HG02798 (cell line): ENCODE measurements around the gene FGA.
"Not testable (repeated sequence)": the region's sequence is repeated elsewhere in the genome, so short reads cannot be mapped to it uniquely, and the experiment has no call there.

Experiments
- ATAC-seq: cut with Tn5 transposase; IDR thresholded peaks from one replicate; pipeline ENCODE4 v1.9.1; 2021; ENCODE audit warnings: mild to moderate bottlenecking; ENCODE audit not compliant: unreplicated experiment, poor library complexity

FGA gene

DNA sequence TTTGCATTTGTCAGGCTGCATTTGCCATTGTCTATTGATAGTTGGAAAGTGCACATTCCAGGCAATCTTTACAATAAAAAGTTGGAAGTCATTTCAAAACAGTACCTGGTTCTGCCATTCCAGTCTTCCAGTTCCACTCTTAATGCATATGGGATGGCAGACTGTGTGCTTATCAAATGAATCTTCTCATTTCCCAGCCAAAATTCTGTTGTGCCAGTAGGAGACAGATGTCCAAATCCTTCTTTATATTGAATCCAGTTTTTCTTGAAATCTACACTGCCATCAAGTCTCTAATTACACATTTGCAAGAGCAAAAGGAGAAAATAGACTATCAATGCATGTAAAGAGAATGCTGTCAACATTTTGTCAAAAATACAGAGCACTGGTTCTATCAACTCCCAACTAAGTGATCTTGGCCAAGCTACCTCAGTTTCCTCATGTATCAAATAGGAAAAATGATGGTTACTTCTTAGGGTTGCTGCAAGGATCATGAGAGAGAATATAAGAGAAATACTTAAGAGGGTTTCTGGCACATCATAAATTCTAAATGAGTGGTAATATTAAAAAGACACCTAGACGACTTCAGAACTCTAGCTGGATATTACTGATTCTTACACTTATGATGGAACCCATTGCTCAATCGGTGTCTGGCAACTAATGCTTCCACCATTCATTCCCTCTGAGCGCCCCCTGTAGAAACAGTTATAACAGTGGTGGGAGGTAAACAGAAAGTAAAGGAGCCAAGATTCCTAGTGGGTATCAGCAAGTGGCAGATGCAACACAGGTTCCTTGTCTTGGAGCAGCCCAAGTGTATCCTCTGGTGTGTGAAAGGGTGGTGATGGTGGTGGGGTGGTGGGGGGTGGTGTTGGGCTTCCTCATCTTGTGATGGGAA lies 18.1 kb upstream of the FGA start:
- ATAC-seq, result no peak

DNA sequence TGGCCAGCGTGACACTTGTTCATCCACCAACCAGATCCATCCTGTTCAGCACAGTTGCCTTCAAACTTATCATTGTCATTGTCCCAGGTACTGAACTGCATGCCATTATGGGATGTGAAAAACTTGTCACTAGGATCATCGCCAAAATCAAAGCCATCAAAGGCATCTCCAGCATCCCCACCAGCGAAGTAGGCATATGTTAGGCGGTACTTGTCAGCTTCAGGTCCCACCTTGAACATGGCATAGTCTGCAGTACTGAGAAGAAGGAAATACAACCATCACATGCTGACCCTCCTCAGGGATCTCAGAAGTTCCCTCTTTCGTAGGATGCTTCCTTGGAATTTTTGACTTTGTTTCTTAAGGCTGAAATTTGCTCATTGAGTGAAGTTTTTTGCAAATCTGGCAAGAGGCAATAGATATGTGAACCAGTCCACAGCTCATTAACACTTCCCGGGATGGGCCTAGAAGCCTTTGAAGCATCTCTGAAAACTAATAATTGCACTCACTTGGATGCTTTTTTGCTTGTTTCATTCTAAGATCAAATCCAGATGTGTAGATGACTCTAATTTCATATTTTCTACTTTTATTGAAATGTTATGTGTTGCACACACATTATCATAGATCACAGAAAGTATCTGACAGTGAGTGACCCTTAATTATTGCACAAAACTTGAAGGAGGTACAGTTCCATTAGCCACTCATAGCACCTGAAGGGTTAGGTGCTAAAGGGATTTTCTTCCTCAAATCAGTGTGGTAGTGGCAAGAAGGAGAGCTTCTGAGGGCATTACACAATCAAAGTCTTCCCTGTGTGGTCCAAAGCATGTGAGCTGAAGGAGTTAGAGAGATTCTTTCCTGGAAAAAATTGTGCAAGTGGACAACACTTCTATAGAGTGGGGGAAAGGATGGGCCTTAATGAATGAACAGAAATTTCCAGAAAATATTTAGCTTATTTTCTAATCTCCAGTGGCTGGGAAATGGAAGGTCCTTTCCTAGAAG lies 16.5 kb upstream of the FGA start:
- no peak for ATAC-seq

DNA sequence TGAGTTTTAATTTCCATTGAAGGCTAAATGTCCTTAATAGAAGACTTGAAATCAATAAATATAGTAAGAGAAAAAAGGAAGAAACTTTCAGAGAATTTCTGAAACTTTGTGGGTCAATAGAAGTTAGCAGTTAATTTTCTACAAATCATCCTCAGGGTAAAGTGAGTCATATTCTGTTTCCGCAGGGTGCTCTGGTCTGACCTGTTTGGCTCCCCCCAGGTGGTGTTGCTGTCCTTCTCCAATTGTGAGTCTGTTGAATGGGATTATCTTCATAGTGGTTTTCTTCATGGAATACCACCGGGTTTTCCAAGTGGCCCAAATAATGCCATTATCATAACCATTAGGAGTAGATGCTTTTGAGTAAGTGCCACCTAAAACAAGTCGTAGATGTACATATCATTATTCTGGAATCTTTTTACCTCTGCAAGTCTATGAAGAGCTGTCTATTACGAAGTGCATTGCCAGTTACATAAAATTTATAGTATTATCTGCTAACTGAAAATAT lies 14.2 kb upstream of the FGA start:
- ATAC-seq, result no peak

DNA sequence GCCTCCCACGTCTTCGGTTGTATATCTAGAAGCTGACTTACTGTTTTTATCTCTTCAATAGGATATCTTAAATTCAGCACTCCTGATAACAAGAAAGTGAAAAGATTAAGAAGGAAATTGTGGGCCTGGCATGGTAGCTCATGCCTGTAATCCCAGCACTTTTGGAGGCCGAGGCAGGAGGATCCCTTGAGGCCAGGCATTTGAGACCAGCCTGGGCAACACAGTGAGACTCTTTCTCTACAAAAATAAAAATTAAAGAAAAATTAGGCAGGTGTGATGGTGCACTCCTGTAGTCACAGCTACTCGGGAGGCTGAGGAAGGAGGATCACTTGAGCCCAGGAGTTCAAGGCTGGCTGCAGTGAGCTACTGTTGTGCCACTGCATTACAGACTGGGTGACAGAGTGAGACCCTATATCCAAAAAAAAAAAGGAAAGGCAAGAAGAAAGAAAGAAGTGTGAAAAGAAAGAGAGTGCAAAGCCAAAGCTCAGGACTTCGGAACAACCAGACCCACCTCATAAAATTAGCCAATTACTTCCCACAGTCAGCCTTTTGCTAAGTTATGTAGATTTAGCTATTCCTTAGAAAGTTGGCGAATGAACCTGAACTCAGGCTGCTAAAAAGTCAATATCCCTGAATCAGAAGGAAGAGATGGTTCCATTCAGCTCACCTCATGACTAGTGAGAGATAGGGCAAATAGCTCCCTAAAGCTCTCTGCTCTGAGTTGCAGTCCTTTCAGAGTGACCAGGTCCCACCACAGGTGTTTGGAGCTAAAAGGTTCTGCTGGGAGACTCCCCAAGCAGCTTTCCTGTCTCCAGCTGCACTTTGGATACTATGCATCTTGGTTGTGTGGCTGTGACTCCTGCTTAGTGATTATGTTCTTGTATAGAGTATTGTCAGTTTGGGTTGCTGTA lies 12.7 kb upstream of the FGA start:
- ATAC-seq, result no peak

DNA sequence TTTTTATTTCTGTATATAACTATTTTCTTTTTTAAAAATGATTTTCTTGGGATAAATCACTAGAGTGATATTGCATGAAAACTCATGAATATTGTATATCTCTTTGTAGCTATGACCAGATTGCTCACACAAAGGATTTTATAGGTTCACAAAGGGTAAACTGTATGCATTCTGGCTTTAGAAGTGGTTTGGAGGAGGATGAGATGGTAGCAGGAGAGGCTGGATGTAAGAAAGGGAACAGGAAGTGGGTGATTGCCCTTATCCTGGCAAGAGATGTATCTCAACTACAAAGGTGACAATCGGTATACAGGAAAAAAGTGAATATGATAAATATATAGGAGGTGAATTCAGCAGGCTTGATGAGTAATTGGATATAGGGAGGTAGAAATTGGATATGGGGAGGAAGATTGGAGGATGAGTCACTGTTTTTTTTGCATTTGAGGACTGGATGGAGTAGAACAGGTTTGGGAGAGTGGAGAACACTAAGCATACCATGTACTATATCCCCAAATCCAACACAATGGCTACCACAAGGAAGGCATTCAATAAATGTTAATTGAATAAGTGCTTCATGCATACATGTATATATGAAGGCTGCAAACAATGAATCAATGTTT lies 12.0 kb upstream of the FGA start:
- no peak for ATAC-seq

DNA sequence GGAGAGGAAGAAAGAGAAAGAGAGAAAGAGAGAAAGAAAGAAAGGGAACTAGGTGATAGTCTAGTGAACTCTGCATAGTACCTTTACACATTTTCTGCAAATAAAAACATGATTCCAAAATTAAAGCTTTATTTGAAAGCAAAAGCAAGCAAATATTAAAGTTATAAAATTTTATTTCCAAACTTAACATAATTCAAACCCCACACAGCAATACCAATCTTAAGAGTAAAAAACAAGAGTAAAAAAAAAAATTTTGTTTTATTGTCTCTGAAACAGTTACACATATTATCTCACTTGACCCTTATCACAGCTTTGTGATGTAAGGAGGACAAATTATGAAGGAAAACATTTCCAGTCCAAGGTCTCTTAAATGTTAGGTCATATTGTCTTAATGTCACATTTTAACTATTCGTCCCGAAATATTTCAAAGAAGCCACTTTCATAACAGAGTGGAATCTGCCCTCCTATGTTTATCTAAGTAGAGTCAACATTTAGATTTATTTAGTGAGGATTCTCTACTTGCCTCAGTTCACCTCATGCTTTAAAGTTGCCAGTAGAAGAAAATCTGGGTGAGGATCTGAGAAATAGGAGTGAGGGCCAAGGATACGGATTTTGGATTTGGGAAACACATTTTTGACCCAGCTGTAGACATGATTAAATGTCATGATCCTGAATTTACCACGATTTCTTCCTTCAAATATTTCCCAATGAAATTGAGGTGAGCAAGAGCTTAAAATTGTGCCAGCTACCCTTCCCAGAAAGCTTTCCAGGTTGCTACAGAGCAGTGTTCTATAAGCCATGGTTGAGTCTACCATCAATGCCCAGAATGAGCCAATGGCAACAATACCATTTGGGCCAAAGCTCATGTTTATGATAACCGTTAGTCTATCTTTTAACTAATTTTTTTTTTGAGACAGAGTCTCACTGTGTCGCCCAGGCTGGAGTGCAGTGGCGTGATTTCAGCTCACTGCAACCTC lies 7.5 kb upstream of the FGA start:
- no peak for ATAC-seq

DNA sequence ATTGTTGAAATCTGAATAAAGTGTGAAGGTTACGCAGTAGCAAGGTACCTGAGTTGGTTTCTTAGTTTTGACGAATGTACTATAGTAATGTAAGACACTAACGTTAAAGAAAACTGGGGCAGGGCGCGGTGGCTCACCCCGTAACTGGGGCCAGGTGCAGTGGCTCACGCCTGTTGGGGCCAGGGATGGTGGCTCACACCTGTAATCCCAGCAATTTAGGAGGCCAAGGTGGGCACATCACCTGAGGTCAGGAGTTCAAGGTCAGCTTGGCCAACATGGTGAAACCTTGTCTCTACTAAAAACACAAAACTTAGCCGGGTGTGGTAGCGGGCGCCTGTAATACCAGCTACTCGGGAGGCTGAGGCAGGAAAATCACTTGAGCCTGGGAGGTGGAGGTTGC lies 6.7 kb upstream of the FGA start:
- ATAC-seq, result not testable (repeated sequence)

DNA sequence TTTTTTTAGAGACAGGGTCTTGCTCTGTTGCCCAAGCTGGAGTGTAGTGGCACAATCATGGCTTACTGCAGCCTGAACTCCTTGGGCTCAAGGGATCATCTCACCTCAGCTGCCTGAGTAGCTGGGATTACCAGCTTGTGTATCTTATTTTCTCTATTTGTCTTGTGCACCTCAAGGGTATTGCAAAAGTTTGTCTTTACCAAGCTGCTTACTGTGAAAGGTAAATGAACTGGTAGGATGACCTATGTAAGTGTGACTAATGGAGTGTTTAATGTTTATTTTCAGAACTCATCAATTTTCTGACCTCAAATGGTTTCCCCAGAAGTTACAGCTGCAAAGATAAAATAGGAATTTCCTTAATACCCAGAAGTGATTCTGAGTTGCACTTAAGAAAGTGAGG lies 5.3 kb upstream of the FGA start:
- no peak for ATAC-seq

DNA sequence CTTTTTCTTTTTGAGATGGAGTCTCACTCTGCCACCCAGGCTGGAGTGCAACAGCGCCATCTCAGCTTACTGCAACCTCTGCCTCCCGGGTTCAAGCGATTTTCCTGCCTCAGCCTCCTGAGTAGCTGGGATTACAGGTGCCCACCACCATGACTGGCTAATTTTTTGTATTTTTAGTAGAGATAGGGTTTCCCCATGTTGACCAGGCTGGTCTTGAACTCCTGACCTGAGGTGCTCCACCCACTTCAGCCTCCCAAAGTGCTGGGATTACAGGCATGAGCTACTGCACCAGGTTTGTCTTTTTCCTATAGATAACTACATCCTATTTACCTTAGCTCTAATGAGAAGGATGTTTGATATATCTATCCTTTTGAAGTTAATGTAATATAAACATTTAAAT lies 3.8 kb upstream of the FGA start:
- ATAC-seq, result not testable (repeated sequence)

DNA sequence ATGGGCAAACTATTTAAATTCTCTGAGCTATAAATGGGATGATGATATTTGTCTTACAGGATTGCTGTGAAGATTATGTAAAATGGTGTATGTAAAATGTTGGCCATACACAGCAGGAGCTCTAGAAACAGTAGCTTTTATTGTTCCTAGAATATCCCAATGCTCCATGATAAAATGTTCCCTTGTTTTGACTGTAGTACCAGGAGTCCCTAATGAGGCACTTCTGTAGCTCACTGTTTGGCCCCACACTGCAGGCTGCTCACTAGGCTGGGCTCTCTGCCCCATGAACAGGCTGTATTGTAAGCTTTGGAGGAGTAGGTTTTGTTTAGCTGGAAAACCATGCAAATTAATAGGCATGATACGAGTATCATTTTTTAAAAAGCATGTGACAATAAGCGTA lies 3.3 kb upstream of the FGA start:
- no peak for ATAC-seq

DNA sequence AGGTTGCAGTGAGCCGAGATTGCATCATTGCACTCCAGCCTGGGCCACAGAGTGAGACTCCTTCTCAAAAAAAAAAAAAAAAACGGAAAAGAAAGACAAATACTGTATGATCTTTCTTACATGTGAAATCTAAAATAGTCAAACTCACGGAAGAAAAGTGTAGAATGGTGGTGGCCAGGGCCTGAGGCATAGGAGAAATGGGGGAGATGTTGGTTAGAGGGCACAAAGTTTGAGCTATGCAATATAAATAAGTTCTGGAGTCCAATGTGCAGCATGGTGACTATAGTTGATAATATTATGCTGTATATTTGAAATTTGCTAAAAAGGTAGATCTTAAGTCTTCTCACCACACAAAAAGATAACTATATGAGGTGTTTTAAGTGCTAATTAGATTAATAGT lies 1.3 kb upstream of the FGA start:
- no peak for ATAC-seq

DNA sequence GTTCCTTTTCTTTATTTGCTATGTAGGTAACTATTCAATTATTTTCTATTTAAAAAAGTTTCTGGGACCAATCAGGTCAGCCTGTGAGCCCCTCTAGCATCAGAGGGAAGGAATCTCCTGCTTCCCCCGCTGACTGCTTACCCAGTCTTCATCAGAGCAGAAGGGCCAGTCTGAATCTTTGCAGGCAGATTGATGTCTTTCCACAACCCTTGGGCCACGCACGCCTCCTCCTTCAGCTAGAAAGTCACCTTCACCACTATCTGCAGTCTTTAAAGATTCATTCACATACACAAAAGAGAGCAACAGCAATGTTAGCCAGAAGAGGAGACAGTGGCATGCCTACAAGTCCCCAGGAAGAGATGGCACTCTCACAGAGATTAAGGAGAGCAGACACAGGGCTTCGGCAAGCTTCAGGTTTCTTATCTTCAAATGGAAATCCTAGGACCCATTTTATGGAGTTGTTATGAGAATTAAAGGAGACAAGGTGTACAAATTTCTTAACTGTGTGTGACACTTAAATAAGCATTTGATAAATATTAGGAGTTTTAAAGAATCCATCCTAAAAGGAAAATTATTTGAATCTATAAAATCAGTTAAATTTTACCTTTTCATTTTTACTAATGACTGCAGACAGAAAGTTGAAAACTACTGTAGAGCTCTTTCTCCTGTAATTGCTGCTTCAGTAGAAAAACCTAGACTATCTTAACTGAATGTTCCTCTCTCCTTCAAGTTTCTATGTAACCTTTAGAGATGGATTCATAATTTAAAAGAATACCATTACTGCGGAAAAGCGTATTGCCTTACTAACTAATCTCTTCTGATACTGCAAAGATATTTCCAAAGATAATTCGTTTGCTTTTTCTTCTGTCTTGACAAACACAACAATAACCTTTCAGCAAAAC lies 995 bp downstream of the FGA start:
- ATAC-seq, result no peak

DNA sequence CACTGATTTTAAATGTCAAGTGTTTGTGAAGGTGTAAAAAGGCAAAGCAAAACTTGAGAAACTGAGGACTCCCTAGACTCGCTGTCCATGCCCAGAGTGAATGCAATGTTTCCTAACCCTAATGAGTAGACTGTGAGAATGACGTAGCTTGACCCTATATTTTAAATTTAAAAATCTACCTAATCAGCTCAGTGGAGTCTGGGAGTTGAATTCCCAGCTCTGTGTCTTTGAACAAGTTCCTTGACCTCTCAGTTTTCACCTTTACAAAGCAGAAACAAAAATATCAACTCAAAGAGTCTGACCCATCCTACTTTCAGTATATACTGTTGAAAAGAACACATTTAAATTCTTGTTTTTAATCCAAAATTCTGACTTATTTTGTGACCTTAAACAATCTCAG lies 2.3 kb downstream of the FGA start:
- ATAC-seq, result no peak

DNA sequence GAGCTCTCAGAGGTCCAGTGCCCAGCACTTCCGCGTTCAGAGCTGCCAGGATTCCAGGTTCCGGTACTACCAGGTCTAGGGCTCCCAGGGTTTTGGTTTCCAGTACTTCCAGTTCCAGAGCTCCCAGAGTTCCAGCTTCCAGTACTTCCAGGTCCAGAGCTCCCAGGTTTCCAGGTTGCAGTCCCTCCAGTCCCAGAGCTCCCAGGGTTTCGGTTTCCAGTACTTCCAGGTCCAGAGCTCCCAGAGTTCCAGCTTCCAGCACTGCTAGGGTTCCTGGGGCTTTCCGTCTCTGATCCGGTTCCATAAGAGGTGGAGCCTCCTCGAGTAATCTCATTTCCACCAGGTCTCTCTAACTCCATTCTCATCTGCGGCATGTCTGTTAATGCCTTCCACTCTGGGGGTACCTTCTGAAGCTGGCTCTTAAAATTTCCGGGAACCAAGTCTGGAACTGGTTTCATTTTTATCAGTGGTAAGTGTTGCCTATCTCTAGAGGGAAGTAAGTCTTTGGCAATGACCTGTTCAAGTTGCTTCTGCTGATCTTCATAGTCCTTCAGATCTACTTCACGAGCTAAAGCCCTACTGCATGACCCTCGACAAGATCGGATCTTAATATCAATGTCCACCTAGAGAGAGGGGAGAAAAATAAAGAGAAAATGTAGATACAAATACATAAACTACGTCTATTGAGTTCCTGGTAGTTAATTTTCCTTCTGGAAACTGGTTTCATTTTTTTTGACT lies 4.1 kb downstream of the FGA start:
- ATAC-seq, result no peak

DNA sequence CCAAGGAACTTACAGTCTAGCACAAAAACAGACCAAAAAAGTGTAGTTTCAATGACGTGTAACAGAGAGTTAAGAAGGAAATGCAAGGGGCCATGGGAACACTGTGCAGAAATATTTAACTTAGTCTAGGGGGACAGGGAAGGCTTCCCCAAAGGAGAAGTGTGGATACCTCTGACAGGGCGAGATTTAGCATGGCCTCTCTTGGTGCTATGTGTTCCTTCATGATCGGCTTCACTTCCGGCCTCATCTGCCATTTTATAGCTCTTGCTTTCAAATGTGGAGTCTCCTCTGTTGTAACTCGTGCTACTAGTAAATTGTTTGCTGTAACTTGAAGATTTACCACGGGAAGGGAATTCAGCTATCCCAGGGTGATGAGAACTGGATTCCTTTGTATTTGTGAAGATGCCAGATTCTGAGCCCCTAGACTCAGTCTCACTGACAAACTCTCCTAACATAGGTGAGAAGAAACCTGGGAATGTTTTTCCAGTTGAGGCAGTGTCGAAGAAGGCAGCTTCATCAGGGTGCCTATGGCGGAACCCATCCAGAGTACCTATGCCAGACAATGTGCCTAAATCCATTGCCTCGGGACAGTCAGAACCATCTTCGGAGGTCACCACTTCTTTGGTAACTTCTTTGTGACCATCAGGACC lies 5.0 kb downstream of the FGA start:
- no peak for ATAC-seq

DNA sequence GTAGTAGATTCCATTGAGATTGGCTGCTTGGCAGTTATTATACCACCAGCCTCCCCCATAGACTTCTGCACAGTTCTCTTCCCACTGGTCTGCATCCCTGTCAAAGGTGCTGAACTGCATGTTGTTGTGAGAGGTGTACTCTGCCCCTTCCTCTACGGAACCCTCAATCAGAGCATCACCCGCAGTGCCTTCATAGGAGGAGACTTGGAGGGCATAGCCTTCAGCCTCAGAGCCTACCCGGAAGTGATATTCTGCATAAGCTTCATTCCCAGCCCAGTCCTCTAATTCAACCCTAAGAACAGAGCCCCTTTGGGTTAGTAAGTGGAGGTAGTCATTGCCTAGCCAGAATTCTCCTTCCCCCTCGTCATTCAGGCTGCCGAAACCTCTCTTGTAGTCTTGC lies 6.3 kb downstream of the FGA start:
- no peak for ATAC-seq
